ENCODE data around the gene OVCA2.

Gene OVCA2

DNA sequence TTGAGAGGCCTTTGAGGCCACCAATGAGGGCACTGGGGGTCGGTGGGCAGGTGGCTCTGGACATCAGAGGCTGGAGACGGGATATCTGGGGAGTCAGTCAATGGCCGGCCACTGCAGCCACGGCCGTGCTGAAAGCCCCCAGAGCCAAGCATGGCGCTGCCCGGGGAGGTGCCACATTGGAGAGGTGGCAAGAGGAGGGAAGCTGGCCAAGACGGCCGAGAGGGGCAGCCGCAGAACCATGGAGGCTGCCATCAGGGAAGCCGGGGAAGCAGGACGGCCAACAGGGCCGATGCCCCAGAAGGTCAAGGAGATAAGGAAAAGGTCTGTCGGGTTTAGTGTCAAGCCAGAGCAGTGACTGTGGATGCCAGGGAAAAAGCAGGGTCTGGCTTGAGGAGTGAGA lies 26.5 kb upstream of the OVCA2 start:
- DNase-seq, result no peak

DNA sequence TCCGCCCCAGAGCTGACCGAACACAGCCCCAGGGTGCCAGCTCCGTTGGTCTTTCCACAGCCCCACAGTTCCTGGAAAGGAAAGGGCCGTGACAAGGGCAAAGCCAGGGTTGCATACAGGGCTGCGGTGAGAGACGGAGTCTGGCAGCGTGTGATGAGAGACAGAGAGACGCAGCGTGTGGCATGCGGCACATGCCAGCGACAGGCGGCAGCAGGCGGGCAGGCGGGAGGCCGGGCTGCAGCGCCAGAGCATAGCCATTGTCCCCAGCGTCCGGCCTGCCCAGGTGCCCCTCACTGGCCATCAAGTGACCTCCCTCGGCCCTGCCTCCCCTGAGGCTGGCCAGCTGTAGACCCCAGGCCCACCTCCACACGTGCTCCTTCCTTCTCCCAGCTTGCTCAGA lies 25.3 kb upstream of the OVCA2 start:
- no peak for DNase-seq

DNA sequence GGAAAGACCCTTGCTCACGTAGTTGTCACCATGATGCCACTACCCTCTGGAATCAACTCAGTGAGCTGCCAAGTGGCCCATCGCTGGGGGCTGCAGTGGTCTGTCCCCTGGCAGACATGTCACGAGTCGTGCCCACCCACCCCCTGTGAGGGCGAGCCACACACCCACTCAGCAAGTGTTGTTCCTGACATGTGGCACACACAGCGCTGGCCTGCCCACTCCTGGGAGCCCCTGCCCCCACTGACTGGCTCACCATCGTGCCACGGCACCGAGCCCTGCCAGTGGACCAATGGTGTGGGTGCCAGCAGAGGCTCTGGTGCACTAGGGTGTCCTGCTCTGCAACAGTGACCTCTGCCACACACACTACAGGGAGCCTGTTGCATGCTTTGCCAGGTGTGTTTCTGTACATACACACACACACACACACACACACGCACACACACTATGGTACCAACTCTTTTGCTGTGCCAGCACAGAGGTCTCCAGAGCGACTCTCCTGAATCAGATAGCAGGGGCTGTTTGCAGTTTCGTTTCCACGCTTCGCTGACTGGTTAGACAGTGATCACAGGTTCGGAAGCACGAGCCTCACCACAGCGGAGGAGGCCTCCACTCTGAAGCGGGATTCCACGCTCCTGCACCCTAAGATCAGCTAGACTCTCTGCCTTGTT lies 24.4 kb upstream of the OVCA2 start:
- DNase-seq, result no peak

DNA sequence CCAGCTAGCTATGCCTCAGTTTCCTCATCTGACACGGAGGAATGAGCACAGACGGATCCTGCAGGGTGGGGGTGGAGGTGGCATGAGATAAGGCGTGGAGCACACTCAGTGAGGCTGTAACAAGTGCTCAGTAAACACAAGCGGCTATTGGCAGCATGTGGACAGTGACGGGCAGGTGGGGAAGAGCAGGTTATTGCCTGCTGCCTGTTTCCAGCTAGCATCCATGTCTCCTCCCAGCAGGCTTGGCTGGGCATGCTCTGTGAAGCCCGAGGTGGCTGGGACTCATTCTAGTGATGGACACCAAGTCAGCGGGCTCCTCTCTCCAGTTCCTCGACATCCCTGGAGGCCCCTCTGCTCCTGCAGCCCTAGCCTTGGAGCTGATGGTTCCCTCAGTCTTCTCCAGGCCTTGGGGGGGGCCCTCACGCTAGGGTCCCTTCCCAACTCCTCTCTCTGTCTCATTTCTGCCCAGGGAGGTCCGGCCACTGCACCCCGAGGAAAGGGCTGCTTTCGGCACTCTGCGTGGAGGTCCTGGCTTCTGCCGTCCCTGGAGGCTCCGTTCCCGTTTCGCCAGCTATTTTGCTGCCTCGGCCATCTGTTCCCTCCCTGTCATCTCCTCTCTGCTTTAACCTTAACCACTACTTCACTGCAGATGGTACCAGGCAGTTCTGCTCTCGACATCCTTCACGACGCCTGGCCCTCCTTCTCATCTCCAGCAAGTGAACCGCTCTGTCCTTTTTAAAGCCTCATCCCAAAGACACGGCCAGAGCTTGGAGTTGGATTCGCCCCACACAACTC lies 22.9 kb upstream of the OVCA2 start:
- DNase-seq, result no peak

DNA sequence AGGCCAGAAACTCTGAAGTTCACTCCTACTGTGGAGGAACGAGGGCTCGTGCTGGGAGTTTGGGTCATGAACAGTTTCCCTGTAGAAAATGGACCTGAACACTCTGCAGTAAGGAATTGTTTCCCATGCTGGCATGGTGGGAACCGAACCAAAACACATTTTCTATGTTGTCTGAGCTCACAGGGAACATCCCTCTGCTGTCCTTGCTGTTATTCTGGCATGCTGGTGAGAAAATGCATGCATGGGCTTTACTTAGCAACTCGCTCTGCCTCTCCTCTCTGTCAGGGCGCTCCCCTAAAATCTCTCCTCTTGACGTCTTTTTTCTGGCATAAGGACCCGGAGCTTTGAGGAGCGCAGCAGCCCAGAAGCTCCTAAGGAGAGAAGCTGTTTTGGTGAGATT lies 22.1 kb upstream of the OVCA2 start:
- DNase-seq, result no peak

DNA sequence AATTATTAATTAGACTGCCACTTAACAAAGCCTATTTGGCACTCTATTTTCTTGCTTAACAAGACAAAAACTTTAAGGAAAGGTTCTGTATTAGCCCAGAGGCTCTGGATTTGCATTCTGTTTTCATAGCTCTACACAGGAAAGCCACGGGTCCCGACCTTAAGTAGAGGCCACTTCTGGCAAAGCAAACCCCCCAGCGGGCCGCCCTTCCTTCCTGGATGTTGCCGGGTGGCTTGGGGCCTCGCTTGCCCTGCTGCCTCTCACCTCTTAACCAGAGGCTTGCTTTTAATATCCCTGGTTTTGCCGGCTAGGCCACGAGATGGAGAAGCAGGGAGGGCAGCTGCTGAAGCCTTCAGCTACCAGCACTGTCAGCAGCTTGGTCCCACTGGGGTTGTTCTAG lies 21.1 kb upstream of the OVCA2 start:
- DNase-seq, result peak in 1 of 2 experiments; percentile 10

DNA sequence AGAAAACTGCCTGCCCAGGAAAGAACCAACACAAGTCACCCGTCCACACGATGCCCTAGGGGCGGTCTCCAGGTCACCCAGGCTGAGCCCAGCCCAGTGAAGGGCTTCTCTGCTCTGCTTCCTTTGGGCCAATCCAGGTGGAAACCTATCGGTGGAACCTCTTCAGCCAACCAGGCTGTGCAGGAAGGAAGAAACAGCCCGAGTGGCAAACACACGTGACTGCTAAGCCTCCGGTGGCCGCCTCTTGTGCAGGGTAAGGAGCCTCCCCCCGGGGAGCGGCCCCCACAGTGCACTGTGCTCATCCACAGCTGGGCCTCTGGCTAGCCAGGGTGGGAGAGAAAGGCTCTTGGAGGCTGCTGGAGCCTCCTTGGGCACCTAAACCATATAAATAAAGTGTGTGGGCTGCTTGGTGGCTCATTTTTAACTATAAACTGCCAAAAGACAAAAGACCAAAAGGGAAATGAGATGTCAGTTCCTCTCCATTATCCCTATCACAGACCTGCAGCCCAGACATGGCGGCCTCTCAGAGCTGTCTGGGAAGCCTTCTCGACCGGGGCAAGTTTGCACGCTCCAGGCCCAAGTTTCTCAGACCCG lies 19.1 kb upstream of the OVCA2 start:
- no peak for DNase-seq

DNA sequence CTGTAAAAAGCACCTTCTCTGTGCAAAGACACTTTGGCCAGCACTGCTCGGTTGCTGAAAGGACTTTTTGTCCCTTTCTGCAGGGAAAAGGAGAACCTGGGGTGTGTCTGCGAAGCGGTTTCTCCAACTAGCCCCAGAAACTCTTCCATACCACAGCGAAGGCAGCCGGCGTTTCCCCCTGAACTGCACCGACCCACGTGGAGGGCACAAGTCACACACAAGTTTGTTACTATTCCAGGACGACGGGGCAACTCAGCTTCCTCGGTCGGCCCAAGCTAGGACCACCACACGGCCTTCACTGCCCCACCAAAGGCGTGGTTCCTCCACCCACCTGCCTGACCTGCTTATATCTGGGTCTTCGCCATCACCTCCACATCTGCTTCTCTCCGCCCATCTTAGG lies 18.6 kb upstream of the OVCA2 start:
- no peak for DNase-seq

DNA sequence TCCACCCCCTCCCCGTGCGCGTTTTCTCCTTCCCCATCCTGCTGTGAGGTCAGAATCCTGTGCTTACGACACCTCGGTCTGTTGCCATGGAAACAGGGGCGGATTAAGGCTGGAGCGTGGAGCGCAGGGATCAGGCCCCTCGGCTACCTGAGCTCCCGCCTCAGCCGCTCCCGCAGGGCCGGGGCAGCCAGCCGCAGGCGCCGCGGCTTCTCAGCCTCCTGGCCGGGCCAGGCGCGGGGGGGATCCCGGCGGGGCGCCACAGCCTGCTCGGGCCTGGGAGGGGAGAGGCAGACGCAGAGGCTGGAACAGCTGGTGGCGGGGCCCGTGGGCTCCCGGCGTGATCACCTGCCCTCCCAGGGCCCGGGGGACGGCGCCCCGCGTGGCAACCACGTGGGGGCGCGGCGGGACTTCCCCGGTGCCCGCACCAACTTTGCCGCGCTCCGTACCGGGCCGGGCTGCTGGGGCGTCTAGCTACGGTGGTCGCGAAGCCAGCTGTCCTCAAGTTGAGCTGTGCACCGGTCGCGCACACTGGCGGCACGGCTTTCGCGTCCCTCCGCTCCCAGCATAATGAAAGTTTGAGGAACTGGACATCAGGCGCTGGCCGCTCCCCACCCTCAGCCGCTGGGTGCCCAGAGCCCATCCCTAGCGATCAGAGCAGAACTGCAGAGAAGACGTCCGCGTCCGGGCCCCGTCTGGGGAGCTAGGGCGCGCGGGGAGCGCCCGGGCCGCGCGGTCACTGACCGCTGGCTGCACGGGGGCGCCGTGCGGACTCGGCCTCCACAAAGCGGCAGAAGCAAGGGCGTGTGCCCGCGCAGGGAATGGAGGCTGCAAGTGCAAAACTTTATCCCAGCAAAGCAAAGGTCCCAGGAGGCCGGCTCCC lies 17.9 kb upstream of the OVCA2 start:
- DNase-seq, result peak in 1 of 2 experiments; percentile 7

DNA sequence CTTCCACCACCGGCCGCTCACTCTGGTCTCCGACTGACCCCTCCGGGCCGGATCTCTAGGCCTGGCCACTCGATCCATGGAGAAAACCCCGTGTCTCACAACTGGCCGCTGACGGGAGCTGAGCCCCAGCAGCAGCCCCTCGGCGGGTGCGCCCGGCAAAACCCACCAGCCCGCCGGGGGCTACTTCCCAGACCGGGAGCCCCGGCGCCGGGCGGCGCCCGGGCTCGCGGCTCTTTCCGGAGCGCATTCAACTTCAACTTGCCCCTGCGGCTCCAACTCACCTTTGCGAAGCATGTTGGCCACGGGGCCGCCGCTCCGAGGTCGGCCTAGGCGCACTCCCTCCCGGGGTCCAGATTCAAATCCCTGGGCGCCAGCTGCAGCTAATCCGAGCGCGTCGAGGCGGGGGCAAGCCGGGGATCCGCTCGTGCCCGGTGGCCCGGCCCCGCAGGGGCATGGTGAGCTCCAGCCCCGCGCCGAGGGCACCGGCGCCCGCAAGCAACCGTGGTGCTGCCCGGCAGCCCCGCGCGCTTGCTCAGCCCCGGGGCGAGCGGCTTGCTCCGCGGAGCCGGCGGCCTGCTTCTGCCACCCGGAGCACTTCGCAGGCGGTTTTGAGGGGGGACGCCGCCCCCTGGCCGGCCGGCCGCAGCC lies 17.1 kb upstream of the OVCA2 start:
- DNase-seq, result no peak

DNA sequence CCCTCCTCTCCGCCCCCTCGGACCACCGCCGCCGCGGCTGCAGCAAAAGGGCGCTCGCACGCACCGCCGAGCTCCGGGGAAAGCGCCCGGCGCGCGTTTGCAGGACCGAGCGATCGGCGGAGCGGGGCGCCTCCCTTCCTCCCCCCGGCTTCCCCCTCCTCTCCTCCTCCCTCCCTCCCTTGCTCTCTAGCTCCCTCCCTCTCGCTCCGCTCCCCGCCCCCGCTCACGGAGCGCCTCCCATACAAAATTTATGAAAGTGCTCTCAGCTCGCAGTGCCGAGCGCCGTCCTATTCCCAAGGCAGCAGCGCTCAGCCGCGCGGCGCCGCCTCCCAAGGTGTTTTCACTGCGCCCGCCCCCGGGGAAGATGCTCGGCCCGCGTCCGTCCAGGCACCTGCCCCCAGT lies 16.6 kb upstream of the OVCA2 start, which contains the start of gene RTN4RL1:
TSS of gene RTN4RL1 (minus strand) at position 115 of the 402 bp plus-strand sequence. CDS start 469 bp downstream, outside the sequence.
- DNase-seq, result peak; percentile 10 to 22

DNA sequence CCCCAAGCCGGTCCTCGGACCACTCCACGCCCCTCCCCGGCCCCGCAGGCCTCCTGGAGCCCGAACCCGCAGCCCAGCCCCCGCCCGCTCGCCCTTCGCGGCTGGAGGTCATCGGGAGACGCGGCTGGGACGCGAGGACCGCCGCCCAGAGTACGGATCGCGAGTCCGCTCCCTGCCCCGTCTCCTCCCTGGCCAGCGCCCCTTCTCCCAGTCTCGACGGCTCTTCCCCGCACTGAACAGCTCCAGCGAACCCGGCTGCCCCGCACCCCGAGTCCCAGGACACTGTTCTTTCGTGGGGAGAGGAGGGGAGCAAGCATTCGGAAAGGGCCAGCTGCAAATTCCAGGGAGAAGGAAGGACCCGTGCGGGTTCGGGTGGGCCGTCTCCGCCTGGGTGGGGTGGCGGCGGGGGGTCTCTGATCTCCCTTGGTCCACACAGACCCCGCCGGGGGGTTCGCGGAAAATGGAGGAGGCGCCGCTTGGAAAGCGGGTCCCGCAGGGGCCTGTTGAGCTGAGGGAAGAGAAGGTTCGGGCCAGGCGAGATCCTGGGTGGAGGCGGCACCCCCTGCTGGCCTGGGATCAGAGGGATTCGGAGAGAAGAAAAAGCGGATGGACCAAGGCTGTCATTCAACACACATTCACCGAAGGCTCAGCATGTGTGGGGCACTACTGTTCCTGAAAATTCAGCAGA lies 16.1 kb upstream of the OVCA2 start:
- DNase-seq, result peak; percentile 42 to 53

DNA sequence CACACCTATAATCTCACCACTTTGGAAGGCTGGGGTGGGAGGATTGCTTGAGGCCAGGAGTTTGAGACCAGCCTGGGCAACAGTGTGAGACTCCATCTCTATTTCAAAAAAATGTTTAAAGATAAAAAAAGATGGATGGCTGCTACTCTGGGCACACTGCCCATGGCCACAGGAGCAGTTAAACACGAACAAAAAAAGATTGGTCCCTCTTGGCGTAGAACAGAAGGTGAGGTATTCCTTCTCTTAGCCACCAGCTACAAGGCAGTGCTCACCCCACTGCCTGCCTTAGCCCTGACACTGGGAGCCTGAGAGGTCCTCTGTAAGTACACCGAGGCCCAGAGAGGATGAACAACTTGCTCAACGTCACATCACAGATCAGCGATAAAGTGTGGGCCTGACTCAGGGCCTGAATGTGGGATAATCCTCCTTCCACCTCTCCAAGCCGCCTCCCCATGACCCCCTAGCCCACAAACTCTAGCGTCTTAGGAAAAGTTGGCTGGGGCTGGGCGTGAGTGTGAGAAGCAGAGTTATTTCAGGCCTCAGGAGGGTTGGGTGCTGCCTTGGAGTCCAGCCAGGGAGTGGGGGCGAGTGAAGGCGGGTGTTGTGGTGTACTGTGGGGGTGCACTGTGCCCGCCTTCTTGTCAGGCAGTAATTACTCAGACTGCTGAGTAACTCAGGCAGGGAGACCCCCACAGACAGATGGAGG lies 14.1 kb upstream of the OVCA2 start:
- DNase-seq, result no peak

DNA sequence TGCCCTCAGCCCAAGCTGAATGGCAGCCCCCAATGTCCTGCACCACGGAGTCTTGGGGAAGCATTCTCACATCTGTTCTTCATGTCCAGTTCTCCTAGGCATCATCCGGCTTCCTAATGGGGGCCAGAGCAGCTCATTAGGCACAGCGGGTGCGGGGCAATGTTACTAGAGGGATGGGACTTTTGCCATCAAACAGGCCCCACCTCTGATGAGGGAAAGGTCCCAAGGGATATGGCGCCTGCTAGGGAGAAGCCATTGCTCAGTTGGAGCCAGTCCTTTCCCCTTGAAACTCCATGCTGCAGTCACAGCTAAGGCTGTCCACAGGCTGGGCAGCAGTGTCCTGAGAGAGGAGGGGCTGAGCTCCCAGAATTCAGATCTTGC lies 13.6 kb upstream of the OVCA2 start:
- no peak for DNase-seq

DNA sequence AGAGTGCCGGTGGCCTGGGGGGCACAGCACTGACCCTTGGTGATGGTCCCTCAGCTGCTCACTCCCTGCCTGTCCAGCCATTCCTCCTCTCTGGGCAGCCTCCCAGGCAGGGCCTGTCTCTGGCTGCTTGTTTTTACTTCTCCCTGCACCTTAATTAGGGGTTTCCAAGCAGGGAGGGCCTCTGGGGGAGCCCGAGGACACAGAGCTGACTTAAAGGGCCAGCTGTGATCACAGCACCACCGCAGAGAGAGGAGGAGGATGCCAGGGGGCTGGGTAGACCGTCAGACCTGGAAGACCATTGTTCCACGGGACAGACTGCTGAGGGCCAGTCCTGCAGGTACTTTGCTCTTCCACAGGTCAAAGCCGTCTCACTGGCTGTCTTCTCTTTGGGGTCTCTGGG lies 13.1 kb upstream of the OVCA2 start:
- no peak for DNase-seq

DNA sequence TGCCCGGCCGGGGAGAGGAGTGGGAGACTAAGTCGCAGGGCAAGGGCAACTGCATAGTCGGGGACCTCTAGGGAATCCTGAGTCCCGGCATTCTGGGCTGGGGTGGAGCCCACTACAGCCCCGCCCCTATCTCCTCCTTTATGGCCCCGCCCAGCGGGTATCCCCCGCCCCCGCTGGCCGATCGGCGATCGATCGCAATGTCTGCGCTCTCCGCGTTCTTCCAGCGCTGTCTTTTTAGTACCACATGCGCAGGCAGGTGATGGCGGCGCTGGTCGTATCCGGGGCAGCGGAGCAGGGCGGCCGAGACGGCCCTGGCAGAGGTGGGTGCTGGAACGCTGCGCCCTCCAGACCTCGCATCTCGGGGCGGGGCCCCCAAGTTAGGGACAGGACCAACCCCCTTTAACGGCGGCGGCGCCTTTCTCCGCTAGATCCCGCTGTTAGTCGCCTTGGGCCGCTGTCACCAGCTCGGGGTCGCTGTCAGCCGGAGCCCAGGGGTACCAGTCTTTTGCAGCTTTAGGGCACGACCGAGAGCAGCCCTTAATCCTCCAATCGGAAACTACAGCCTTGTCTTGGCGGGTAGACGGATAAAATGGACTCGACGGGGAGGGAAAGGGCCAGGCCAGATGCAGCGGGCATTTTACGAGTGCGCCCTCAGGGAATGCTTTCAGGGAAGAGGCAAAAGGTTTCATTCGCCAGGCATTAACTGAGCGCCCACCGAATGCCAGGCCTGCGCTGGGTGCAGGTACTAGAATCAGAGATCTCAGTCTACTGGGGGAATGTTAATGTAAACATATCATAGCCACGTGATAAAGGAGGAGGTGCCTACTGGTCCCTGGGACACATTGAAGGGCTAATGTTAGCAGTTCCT lies 11.7 kb upstream of the OVCA2 start, which contains the start of gene DPH1:
TSS of gene DPH1 (plus strand) at position 243 of the 868 bp plus-strand sequence. CDS start at position 260, 17 bp downstream.
- DNase-seq, result peak; percentile 54 to 75

DNA sequence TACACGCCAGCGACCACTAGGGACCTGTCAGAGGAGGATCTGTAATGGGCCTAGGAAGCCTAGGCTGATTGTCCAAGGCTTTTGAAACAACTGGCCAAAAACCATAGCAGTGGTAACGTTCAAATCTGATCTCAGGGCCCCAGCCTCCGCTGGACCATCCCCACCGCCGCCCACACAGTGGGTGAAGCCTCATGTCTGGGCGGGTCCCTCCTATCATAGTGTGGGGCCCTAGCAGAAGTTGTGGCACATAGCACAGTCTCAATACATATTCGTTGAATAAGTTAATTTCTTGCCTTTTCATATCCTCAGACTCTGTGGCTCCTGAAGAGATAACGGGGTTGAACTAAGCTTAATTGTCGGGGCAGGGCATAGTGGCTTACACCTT lies 11.1 kb upstream of the OVCA2 start:
- no peak for DNase-seq

DNA sequence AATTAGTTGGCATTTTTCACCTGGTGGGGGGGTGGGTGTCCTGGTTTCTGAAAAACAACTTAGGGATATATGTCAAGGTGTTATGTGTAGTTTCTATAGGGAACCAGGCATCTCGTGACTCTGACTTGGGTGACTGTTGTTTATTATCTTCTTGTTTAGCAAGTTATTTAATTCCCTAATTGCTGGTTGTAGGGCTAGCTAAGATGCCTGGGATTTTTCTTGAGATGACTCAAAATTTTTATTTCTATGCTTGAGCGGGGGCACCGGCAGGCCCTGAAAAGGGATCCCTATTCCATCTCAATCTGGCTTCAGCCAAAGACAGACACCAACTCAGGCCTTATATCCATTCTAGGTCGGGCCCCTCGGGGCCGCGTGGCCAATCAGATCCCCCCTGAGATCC lies 8.7 kb upstream of the OVCA2 start:
- no peak for DNase-seq

DNA sequence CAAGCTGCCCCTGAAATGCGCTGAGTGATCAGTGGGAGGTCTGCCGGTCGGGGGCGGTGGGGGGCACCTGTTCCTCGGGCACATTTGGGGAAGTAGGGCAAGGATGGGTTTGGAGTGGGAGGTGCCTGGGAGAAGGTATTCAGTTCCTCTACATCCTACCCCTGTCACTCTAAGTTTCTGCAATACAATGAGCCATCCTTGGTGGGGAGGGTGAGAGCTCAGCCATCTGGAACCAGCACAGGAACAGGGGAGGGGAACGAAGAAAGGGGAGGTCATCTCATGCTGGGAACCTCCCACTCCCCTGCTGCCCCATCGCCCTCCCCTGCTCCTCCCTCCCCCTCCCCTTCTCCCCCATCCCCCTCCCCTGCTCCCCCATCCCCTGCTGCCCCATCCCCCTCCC lies 7.7 kb upstream of the OVCA2 start:
- no peak for DNase-seq

Data from Kasumi-1 (cell line).